SK-N-SH (cell line): ENCODE data around the gene ZEB1. TPM values are rescaled to one million over a fixed set of nuclear protein-coding genes. Genes with fewer than 3 reads are reported as not detected.

Source experiments
- CTCF ChIA-PET: fragments of 300-600, 350-600 bp; formaldehyde crosslinking; extraction: SDS; loops from one replicate; lab custom pipeline; 2021; lab: Yijun Ruan, JAX
- POLR2A ChIA-PET: fragments of 350-600 bp; sonication (Branson Sonifier 250); formaldehyde crosslinking; extraction: SDS; loops from one replicate; lab custom pipeline; 2020; ENCODE audit warnings: antibody characterized with exemption, inconsistent platforms; lab: Yijun Ruan, JAX
- DNase-seq: peaks from one replicate; pipeline ENCODE4 v3.0.0; 2012
- H2AFZ ChIP-seq: fragments of 200-600 bp; sonication (generic); 2 replicates; pipeline ENCODE4 v1.8.1; 2016; ENCODE audit warnings: antibody characterized with exemption, mild to moderate bottlenecking, low read depth
- H3F3A ChIP-seq: fragments of 200-600 bp; sonication (generic); replicated peaks from 2 replicates; pipeline ENCODE3; 2016; ENCODE audit warnings: antibody characterized with exemption, mild to moderate bottlenecking; ENCODE audit not compliant: insufficient read depth
- H3K27ac ChIP-seq, 2 experiments: fragments of 200-500 bp in 1 of 2; fragments of 200-600 bp in 1 of 2; sonication (Bioruptor generic) in 1 of 2; sonication (generic), shearing (Covaris generic) in 1 of 2; 2 replicates each; pipeline versions ENCODE4 v1.5.1 to v1.6.1; 2014 to 2016; ENCODE audit warnings: low read depth in 2 of 2, inconsistent platforms in 1 of 2, low read length in 1 of 2, mild to moderate bottlenecking in 1 of 2, mixed read lengths in 1 of 2
- H3K27me3 ChIP-seq: fragments of 200-600 bp; sonication (generic), shearing (Covaris generic); 2 replicates; pipeline ENCODE4 v1.6.1; 2016; ENCODE audit warnings: mixed run types; ENCODE audit not compliant: insufficient read depth
- H3K36me3 ChIP-seq, 2 experiments: fragments of 200-500 bp in 1 of 2; fragments of 200-600 bp in 1 of 2; sonication (Bioruptor generic) in 1 of 2; sonication (generic) in 1 of 2; replicated peaks in 1 of 2; 2 replicates each; pipeline versions ENCODE3 to v1.5.1; 2014 to 2016; ENCODE audit warnings: low read length in 1 of 2, mild to moderate bottlenecking in 1 of 2; ENCODE audit not compliant: insufficient read depth in 2 of 2, control insufficient read depth in 1 of 2
- H3K4me1 ChIP-seq, 2 experiments: fragments of 200-500 bp in 1 of 2; fragments of 200-600 bp in 1 of 2; sonication (Bioruptor generic) in 1 of 2; sonication (generic), shearing (Covaris generic) in 1 of 2; 2 replicates each; pipeline versions ENCODE4 v1.5.1 to v1.6.1; 2014 to 2016; ENCODE audit warnings: low read depth in 1 of 2, low read length in 1 of 2, mixed run types in 1 of 2; ENCODE audit not compliant: insufficient read depth in 2 of 2, control insufficient read depth in 1 of 2
- H3K4me2 ChIP-seq: fragments of 200-600 bp; sonication (generic), shearing (Covaris generic); 2 replicates; pipeline ENCODE4 v1.6.1; 2017; ENCODE audit warnings: mixed run types
- H3K4me3 ChIP-seq, 2 experiments: fragments of 200-500 bp in 1 of 2; fragments of 200-600 bp in 1 of 2; sonication (Bioruptor generic) in 1 of 2; sonication (generic), shearing (Covaris generic) in 1 of 2; 2 replicates each; pipeline versions ENCODE4 v1.5.1 to v1.8.1; 2014 to 2016; ENCODE audit warnings: low read depth in 2 of 2, inconsistent platforms in 1 of 2, low read length in 1 of 2, mild to moderate bottlenecking in 1 of 2, mixed read lengths in 1 of 2, moderate library complexity in 1 of 2
- H3K79me2 ChIP-seq: fragments of 200-600 bp; sonication (generic); 2 replicates; pipeline ENCODE4 v1.8.1; 2017; ENCODE audit warnings: mild to moderate bottlenecking; ENCODE audit not compliant: insufficient read depth
- H3K9ac ChIP-seq: fragments of 200-600 bp; sonication (generic); 2 replicates; pipeline ENCODE4 v1.6.1; 2017; ENCODE audit warnings: mixed run types
- H3K9me2 ChIP-seq: fragments of 200-600 bp; sonication (generic); 2 replicates; pipeline ENCODE4 v1.6.1; 2017; ENCODE audit warnings: mixed run types
- H3K9me3 ChIP-seq: fragments of 200-600 bp; sonication (generic); 2 replicates; pipeline ENCODE4 v1.6.1; 2017; ENCODE audit warnings: mixed run types, mild to moderate bottlenecking, moderate library complexity
- H4K20me1 ChIP-seq: fragments of 200-600 bp; sonication (generic); 2 replicates; pipeline ENCODE4 v1.6.1; 2017; ENCODE audit warnings: mild to moderate bottlenecking, mixed run types; ENCODE audit not compliant: insufficient read depth
- ELF1 ChIP-seq: IDR thresholded peaks from 2 replicates; pipeline ENCODE4 v1.4.0; 2012
- EP300 ChIP-seq, 2 experiments: IDR thresholded peaks; 2 replicates each; pipeline versions ENCODE4 v1.4.0 to v1.6.1; 2012; ENCODE audit warnings: borderline replicate concordance in 1 of 2, low read depth in 1 of 2, low read length in 1 of 2
- GABPA ChIP-seq: IDR thresholded peaks from 2 replicates; pipeline ENCODE4 v1.4.0; 2012; ENCODE audit warnings: low read depth, mild to moderate bottlenecking
- GATA2 ChIP-seq: sonication (generic); formaldehyde crosslinking; IDR thresholded peaks from 2 replicates; pipeline ENCODE4 v1.5.0; 2020; ENCODE audit warnings: mild to moderate bottlenecking, missing genetic modification reagents
- MXI1 ChIP-seq: IDR thresholded peaks from 2 replicates; pipeline ENCODE4 v1.6.1; 2012; ENCODE audit warnings: mild to moderate bottlenecking, low read depth, low read length, improper control_type of control experiment
- NFIC ChIP-seq: IDR thresholded peaks from 2 replicates; pipeline ENCODE4 v1.4.0; 2012; ENCODE audit warnings: borderline replicate concordance
- NRF1 ChIP-seq: IDR thresholded peaks from 2 replicates; pipeline ENCODE4 v1.6.1; 2012; ENCODE audit warnings: low read depth, mild to moderate bottlenecking, low read length
- POLR2AphosphoS5 ChIP-seq: IDR thresholded peaks from 2 replicates; pipeline ENCODE4 v1.6.1; 2012; ENCODE audit warnings: low read depth, low read length
- SIN3A ChIP-seq: IDR thresholded peaks from 2 replicates; pipeline ENCODE4 v1.6.1; 2012; ENCODE audit warnings: low read depth, mild to moderate bottlenecking, low read length, moderate library complexity, borderline replicate concordance
- SMC3 ChIP-seq: IDR thresholded peaks from 2 replicates; pipeline ENCODE4 v1.6.1; 2012; ENCODE audit warnings: low read depth, low read length, improper control_type of control experiment
- TCF12 ChIP-seq: IDR thresholded peaks from 2 replicates; pipeline ENCODE4 v1.4.0; 2012
- TEAD4 ChIP-seq: IDR thresholded peaks from 2 replicates; pipeline ENCODE4 v1.4.0; 2012; ENCODE audit warnings: mild to moderate bottlenecking, borderline replicate concordance; ENCODE audit not compliant: insufficient read depth
- USF1 ChIP-seq: IDR thresholded peaks from 2 replicates; pipeline ENCODE4 v1.4.0; 2012; ENCODE audit warnings: low read depth, borderline replicate concordance
- WGBS: methylation state at CpG from one replicate; pipeline ENCODE4 v1.1.6; 2017; ENCODE audit warnings: low lambda C conversion rate; 5-methylcytosine and 5-hydroxymethylcytosine counted together
- polyA plus RNA-seq, 3 experiments: library from polyadenylated mRNA; depleted of rRNA; stranded (reverse); fragments of >200 nt; gene quantifications; 2 replicates each; pipeline ENCODE4 v1.2.3, GENCODE V29; 2012
- TF ChIP-seq, protein P1 (sequence below): fragments of 150-350 bp; IDR thresholded peaks from 2 replicates; pipeline ENCODE4 v1.6.1; 2017; ENCODE audit warnings: antibody characterized with exemption, low read length, low read depth, borderline replicate concordance
- TF ChIP-seq, protein P2 (sequence below): fragments of 200-600 bp; sonication (generic); IDR thresholded peaks from 2 replicates; pipeline ENCODE4 v1.6.1; 2017; ENCODE audit warnings: antibody characterized with exemption, mild to moderate bottlenecking, moderate library complexity
- TF ChIP-seq, protein P3 (sequence below): IDR thresholded peaks from 2 replicates; pipeline ENCODE4; 2012

The ZEB1 gene
- polyA plus RNA-seq, 1 of the 3 experiments (the other 2 are of a cell fraction): 5.4 TPM

GRCh38 chr10:31374146-31374696, 55.2 kb downstream of the ZEB1 start:
- Histone ChIP-seq H3K9me2 (no peaks in the 10 kb centered on the region), H3K9me3 (no peaks in the 10 kb centered on the region), H3K27ac (no peak overlapping the region), H2AFZ (no peak overlapping the region), H4K20me1 (0 out of 2 replicates have a peak, but pooled peaks cover 5% of the 10 kb centered on the region), H3K36me3 (no peaks in the 10 kb centered on the region), H3F3A (peaks cover 7% of the 10 kb centered on the region), H3K27me3 (no peaks in the 10 kb centered on the region), H3K4me2 (no peak overlapping the region), H3K79me2 (peaks cover 78% of the 10 kb centered on the region), H3K9ac (no peak overlapping the region), H3K4me3 (no peak overlapping the region), H3K4me1 (peaks cover 0 to 6% of the 10 kb centered on the region in 2 experiments; a peak in 1 of 4 replicates)
- POLR2A ChIA-PET: no interaction called here
- whole genome bisulfite sequencing: 91% methylated on average over 2 of the region's 2 CpGs
- no peak for TF ChIP-seq GABPA
- no peak for TF ChIP-seq TEAD4
- TF ChIP-seq ELF1: no peak
- TF ChIP-seq USF1: no peak
- no peak for TF ChIP-seq GATA2 (CRISPR knock-in tag)
- TF ChIP-seq NRF1: no peak
- TF ChIP-seq, protein P1, sequence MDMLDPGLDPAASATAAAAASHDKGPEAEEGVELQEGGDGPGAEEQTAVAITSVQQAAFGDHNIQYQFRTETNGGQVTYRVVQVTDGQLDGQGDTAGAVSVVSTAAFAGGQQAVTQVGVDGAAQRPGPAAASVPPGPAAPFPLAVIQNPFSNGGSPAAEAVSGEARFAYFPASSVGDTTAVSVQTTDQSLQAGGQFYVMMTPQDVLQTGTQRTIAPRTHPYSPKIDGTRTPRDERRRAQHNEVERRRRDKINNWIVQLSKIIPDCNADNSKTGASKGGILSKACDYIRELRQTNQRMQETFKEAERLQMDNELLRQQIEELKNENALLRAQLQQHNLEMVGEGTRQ: no peak
- no peak for TF ChIP-seq NFIC
- TF ChIP-seq POLR2AphosphoS5: no peak
- TF ChIP-seq, protein P2, sequence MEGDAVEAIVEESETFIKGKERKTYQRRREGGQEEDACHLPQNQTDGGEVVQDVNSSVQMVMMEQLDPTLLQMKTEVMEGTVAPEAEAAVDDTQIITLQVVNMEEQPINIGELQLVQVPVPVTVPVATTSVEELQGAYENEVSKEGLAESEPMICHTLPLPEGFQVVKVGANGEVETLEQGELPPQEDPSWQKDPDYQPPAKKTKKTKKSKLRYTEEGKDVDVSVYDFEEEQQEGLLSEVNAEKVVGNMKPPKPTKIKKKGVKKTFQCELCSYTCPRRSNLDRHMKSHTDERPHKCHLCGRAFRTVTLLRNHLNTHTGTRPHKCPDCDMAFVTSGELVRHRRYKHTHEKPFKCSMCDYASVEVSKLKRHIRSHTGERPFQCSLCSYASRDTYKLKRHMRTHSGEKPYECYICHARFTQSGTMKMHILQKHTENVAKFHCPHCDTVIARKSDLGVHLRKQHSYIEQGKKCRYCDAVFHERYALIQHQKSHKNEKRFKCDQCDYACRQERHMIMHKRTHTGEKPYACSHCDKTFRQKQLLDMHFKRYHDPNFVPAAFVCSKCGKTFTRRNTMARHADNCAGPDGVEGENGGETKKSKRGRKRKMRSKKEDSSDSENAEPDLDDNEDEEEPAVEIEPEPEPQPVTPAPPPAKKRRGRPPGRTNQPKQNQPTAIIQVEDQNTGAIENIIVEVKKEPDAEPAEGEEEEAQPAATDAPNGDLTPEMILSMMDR: no peak
- TF ChIP-seq TCF12: no peak
- CTCF ChIA-PET: no interaction called here
- DNase-seq: no peak

DNA sequence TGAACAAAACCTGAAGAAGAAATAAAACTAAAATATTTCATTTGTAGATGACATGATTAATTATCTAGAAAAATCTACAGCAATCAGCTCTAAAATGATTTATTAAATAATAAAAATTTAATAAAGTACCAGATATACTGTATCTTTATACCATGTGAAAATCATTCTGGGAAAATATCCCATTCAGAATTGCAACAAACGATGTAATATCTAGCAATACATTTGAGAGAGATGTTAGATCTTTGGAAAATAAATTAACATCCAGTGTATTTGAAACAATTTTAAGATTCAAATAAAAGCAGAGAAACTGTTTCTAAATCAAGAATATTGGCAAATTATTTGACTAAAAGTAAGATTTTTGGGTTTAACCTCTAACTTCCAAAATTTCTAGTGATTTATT, 62.2 kb downstream of the ZEB1 start:
- POLR2A ChIA-PET: no interaction called here
- Histone ChIP-seq H3K4me1 (no peaks in the 10 kb centered on the region; a peak in 1 of 4 replicates), H3K9ac (no peak overlapping the region), H3K36me3 (no peaks in the 10 kb centered on the region), H3F3A (peaks cover under 1% of the 10 kb centered on the region), H3K9me3 (no peaks in the 10 kb centered on the region; the same call in 1 of the 2 replicates), H3K4me2 (no peak overlapping the region), H3K27ac (no peak overlapping the region), H3K4me3 (no peak overlapping the region), H2AFZ (no peak overlapping the region), H3K9me2 (no peaks in the 10 kb centered on the region), H3K79me2 (peaks cover 50% of the 10 kb centered on the region), H3K27me3 (no peaks in the 10 kb centered on the region), H4K20me1 (no peaks in the 10 kb centered on the region)
- no peak for TF ChIP-seq SMC3
- no peak for TF ChIP-seq TCF12
- TF ChIP-seq, protein P3, sequence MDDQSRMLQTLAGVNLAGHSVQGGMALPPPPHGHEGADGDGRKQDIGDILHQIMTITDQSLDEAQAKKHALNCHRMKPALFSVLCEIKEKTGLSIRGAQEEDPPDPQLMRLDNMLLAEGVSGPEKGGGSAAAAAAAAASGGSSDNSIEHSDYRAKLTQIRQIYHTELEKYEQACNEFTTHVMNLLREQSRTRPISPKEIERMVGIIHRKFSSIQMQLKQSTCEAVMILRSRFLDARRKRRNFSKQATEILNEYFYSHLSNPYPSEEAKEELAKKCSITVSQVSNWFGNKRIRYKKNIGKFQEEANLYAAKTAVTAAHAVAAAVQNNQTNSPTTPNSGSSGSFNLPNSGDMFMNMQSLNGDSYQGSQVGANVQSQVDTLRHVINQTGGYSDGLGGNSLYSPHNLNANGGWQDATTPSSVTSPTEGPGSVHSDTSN: no peak
- TF ChIP-seq TEAD4: no peak
- TF ChIP-seq EP300 (IDR thresholded peaks at IDR 0.05; ENCODE audit: borderline replicate concordance in 1 of 2, low read depth in 1 of 2, low read length in 1 of 2): no peak
- TF ChIP-seq ELF1: no peak
- TF ChIP-seq USF1: no peak
- TF ChIP-seq MXI1: no peak
- TF ChIP-seq SIN3A: no peak
- DNase-seq: no peak
- WGBS: 92% methylated on average over 1 of the region's 1 CpG
- CTCF ChIA-PET: no interaction called here
